Measurements from ENCODE around the gene ATXN10. TPM values are rescaled to one million over a fixed set of nuclear protein-coding genes. Genes with fewer than 3 reads are reported as not detected.

ATXN10 gene, protein sequence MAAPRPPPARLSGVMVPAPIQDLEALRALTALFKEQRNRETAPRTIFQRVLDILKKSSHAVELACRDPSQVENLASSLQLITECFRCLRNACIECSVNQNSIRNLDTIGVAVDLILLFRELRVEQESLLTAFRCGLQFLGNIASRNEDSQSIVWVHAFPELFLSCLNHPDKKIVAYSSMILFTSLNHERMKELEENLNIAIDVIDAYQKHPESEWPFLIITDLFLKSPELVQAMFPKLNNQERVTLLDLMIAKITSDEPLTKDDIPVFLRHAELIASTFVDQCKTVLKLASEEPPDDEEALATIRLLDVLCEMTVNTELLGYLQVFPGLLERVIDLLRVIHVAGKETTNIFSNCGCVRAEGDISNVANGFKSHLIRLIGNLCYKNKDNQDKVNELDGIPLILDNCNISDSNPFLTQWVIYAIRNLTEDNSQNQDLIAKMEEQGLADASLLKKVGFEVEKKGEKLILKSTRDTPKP
- 206 and 221 TPM in 2 replicates for total RNA-seq

DNA sequence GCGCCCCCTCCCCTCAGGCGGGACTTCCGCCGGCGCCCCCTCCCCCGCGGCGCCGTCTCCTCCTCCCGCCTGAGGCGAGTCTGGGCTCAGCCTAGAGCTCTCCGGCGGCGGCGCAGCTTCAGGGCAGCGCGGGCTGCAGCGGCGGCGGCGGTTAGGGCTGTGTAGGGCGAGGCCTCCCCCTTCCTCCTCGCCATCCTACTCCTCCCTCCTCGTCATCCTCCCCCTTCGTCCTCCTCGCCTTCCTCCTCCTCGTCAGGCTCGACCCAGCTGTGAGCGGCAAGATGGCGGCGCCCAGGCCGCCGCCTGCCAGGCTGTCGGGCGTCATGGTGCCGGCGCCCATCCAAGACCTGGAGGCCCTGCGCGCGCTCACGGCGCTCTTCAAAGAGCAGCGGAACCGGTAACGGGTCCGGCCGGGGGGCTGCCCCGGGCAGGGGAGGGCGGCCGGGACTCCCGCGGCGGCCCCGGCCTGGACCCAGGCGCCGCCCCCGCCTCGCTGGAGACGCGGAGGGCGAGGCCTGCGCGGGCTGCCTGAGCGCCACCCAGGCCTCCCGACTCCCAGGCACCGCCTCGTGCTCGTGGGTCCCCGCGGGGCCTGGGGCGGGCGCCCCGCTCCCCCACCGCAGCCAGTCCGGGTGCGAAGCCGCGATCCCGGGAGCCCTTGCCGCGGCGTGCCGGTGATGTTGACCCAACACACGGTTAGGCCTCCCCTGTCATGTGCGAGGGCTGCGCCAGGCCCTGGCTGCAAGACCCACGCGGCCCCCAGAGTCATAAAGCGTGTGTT, at the start of gene ATXN10:
ATXN10 (plus strand) TSS at position 52 of the 781 bp plus-strand sequence; CDS start at position 282, 230 bp downstream.

Other genes with a start within 250 kb of the ATXN10 start
- 41.6 and 80.2 TPM in 2 replicates for gene FBLN1, start 169.0 kb upstream of the ATXN10 start, total RNA-seq

Measured in smooth muscle cell of the umbilical artery (primary cell).